ENCODE data around the gene CLASP2. TPM values are rescaled to one million over a fixed set of nuclear protein-coding genes. Genes with fewer than 3 reads are reported as not detected.
"Not testable (repeated sequence)": the region's sequence is repeated elsewhere in the genome, so short reads cannot be mapped to it uniquely, and the experiment has no call there.

Gene CLASP2
- total and polyA plus RNA-seq, 9 donors: 14.5 to 71.2 (median 66.0) TPM

DNA sequence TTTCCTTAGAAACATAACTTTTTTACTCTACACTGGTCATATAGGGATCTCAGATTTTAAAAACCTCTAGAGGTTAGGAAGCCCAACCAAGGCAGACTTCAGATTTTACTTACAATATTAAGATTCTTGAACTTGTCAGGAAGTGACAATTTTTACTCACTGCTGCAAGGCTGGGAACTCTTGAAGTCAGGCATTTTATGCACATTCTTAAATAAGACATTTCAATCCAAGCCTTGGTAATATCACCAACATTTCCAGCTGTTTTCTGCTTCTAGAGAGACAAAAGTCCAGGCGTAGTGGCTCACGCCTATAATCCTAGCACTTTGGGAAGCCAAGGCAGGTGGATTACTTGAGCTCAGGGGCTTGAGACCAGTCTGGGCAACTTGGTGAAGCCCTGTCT is 244.2 kb downstream of the CLASP2 start:
- Histone ChIP-seq H3K27me3 (no peaks in the 10 kb centered on the region), H3K4me1 (ENCODE audit: insufficient read depth) (no peaks in the 10 kb centered on the region), H3K4me3 (no peak overlapping the region), H3K27ac (no peak overlapping the region), H3K36me3 (no peaks in the 10 kb centered on the region), H3K9me3 (no peaks in the 10 kb centered on the region)
- 96 to 99% (median 98%) methylated on average over 2 of the region's 2 CpGs for WGBS, 3 donors
- DNase-seq: no peak
- intact Hi-C loops (cut with DNase I): no loop called here
- no peak for TF ChIP-seq POLR2A (IDR thresholded peaks at IDR 0.05)
- TF ChIP-seq, protein P1, sequence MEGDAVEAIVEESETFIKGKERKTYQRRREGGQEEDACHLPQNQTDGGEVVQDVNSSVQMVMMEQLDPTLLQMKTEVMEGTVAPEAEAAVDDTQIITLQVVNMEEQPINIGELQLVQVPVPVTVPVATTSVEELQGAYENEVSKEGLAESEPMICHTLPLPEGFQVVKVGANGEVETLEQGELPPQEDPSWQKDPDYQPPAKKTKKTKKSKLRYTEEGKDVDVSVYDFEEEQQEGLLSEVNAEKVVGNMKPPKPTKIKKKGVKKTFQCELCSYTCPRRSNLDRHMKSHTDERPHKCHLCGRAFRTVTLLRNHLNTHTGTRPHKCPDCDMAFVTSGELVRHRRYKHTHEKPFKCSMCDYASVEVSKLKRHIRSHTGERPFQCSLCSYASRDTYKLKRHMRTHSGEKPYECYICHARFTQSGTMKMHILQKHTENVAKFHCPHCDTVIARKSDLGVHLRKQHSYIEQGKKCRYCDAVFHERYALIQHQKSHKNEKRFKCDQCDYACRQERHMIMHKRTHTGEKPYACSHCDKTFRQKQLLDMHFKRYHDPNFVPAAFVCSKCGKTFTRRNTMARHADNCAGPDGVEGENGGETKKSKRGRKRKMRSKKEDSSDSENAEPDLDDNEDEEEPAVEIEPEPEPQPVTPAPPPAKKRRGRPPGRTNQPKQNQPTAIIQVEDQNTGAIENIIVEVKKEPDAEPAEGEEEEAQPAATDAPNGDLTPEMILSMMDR (IDR thresholded peaks at IDR 0.05): no peak
- TF ChIP-seq EP300 (IDR thresholded peaks at IDR 0.05): no peak

DNA sequence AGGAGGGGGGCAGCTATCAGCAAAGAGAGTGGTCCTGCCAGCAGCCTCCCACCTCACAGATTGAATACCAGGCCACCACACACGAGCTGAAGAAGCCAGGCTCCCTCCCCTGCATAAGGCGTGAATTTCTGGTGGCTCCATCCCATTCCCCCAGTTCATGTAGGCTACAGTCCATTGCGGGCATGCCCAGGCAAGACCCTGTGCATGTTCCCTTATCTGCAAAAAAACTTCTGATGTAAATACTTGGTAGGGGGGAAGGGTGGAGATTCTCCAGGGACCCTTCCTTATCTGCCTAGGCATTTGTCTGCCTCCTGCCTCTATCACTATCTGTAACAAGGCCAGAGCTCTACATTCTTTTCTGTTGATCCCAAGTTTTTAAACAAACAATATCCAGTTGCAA is 250.3 kb downstream of the CLASP2 start:
- WGBS, 3 donors: 87 to 100% (median 88%) methylated on average over 3 of the region's 3 CpGs
- TF ChIP-seq EP300 (IDR thresholded peaks at IDR 0.05) (no peak), POLR2A (IDR thresholded peaks at IDR 0.05) (no peak)
- TF ChIP-seq, protein P1 (IDR thresholded peaks at IDR 0.05): no peak
- Histone ChIP-seq H3K4me3 (no peak overlapping the region), H3K9me3 (no peaks in the 10 kb centered on the region), H3K27me3 (no peaks in the 10 kb centered on the region), H3K36me3 (no peaks in the 10 kb centered on the region), H3K27ac (no peak overlapping the region), H3K4me1 (ENCODE audit: insufficient read depth) (no peaks in the 10 kb centered on the region)
- intact Hi-C loops (cut with DNase I): no loop called here
- DNase-seq: no peak

DNA sequence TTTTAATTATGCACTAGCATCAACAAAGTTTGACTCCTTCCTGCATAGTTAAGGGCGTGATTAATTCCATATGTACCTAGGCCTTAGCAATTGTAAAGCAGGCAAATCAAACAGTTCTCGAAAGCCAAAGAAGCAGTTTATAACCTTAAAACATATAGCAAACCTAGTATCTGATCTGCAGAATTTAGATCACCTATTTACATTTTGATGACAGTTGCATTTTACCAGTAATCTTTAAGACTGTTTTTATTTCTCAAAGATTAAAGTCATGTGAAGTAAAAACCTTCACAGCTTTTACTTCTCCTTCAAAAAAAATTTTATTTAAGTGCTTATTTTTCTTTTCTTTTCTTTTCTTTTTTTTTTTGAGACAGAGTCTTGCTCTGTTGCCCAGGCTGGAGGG is 257.0 kb downstream of the CLASP2 start:
- intact Hi-C loops (cut with DNase I): no loop called here
- 95 to 98% (median 97%) methylated on average over 2 of the region's 2 CpGs for WGBS, 3 donors
- Histone ChIP-seq H3K36me3 (no peaks in the 10 kb centered on the region), H3K27ac (no peak overlapping the region), H3K9me3 (peaks cover 0 to 7% of the 10 kb centered on the region in 2 donors), H3K27me3 (no peaks in the 10 kb centered on the region), H3K4me1 (ENCODE audit: insufficient read depth) (no peaks in the 10 kb centered on the region), H3K4me3 (no peak overlapping the region)
- TF ChIP-seq EP300 (IDR thresholded peaks at IDR 0.05) (no peak), POLR2A (IDR thresholded peaks at IDR 0.05) (no peak)
- TF ChIP-seq, protein P1 (IDR thresholded peaks at IDR 0.05): no peak
- DNase-seq: no peak

DNA sequence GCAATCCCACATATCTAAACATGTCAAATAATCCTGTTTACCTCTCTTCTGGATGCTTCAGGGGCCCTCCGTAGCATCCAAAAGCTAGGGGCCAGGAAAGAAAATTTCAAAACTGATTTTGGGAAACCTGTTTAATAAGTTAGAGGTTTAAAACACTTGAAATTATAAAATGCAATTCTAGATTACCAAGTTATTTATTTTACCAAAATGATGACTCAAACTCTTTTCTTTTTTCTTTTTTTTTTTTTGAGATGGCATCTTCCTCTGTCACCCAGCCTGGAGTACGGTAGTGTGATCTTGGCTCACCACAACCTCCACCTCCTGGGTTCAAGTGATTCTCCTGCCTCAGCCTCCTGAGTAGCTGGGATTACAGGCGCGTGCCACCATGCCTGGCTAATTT is 258.5 kb downstream of the CLASP2 start:
- H3K27ac ChIP-seq; DNase-seq; H3K4me1 ChIP-seq (ENCODE audit: insufficient read depth); H3K4me3 ChIP-seq; H3K36me3 ChIP-seq; H3K27me3 ChIP-seq; H3K9me3 ChIP-seq; intact Hi-C loops (cut with DNase I): not testable (repeated sequence)
- WGBS, 3 donors: 90 to 96% (median 95%) methylated on average over 4 of the region's 4 CpGs

DNA sequence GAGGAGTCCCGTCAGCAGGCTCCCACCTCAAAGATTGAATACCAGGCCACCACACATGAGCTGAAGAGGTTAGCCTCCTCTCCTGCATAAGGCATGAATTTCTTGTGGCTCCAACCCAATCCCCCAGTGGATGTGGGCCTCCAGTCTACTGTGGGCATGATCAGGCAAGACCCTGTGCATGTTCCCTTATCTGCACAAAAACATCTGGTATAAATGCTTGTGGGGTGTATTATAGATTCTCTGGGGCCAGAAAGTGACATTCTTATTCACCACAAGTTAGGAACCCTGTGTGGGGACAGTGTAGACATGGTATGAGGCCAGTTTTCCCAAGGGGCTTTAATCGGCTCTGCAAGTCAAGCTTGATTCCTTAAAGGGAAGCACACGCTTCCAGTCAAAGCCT is 259.6 kb downstream of the CLASP2 start:
- DNase-seq: no peak
- 92 to 98% (median 97%) methylated on average over 3 of the region's 3 CpGs for WGBS, 3 donors
- H3K36me3 ChIP-seq: no peaks in the 10 kb centered on the region
- H3K9me3 ChIP-seq: peaks cover 0 to 7% of the 10 kb centered on the region in 2 donors
- TF ChIP-seq, protein P1 (IDR thresholded peaks at IDR 0.05): no peak
- no peak for TF ChIP-seq POLR2A (IDR thresholded peaks at IDR 0.05)
- no peak for TF ChIP-seq EP300 (IDR thresholded peaks at IDR 0.05)
- H3K4me1 ChIP-seq (ENCODE audit: insufficient read depth): no peaks in the 10 kb centered on the region
- H3K4me3 ChIP-seq: no peak overlapping the region
- no peak overlapping the region for H3K27ac ChIP-seq
- H3K27me3 ChIP-seq: no peaks in the 10 kb centered on the region
- intact Hi-C loops (cut with DNase I): no loop called here
